CD4-positive, alpha-beta T cell treated with Interleukin-6 for 4 hours (primary cell): ENCODE results near the gene BLOC1S5.
"Not testable (repeated sequence)": the region's sequence is repeated elsewhere in the genome, so short reads cannot be mapped to it uniquely, and the experiment has no call there.

Source experiments
- DNase-seq: peaks from one replicate; pipeline ENCODE4 v3.0.0-alpha.2; 2020; ENCODE audit warnings: mixed read lengths

BLOC1S5 gene

GRCh38 chr6:7992002-7992815 lies 72.0 kb downstream of the BLOC1S5 start:
- DNase-seq: no peak

- no peak for DNase-seq
Observed at GRCh38 chr6:7991536-7991935, 72.7 kb downstream of the BLOC1S5 start.

DNA sequence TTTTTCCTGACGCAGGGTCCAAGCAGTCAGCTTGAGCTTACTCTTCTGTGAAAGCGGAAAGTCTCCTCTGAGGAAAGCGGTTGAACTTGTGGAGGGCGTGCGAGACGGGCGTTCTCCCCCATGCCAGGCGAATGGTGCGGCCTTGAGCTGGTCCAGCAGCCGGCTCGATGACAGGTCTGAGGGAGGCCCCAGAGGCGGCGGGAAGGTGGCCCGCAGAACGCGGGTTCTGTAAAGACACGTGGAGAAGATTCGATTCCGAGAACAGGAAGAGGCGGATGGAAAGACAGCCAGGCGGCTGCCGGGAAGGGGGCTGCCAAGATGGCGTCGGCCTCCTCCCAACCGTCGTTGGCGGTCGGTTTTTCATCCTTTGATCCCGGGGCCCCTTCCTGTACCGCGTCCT lies 78.0 kb downstream of the BLOC1S5 start:
- DNase-seq: no peak

DNA sequence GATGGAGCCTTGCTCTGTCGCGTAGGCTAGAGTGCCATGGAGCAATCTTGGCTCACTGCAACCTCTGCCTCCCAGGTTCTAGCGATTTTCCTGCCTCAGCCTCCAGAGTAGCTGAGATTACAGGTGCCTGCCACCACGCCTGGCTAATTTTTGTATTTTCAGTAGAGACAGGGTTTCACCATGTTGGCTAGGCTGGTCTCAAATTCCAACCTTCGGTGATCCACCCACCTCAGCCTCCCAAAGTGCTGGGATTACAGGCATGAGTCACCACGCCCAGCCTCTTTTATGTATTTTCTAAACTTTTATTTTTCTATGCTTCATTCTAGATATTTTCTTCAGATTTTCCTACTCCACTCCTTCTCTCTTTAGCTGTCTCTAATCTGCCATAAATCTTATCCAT lies 80.2 kb downstream of the BLOC1S5 start:
- DNase-seq: not testable (repeated sequence)

DNA sequence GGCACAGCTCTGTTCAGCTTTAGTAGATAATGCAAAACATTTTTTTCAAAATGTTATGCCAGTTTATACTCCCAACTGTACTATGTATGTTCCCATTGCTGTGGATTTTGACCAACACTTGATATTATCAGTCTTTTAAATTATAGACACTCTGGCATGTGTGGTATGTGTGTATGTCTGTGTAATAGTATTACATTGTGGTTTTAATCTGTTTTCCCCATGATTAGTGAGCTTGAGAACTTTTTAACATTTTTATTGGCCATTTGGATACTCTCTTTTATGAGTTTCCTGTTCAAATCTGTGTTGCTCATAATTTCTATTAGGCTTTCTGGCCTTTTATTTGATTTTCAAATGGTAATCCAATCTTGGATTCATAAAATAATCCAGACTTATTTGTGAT lies 84.4 kb downstream of the BLOC1S5 start:
- no peak for DNase-seq

- DNase-seq: no peak
Observed at GRCh38 chr6:7978736-7979135, 85.5 kb downstream of the BLOC1S5 start.

GRCh38 chr6:7976485-7977056 lies 87.6 kb downstream of the BLOC1S5 start:
- no peak for DNase-seq

DNA sequence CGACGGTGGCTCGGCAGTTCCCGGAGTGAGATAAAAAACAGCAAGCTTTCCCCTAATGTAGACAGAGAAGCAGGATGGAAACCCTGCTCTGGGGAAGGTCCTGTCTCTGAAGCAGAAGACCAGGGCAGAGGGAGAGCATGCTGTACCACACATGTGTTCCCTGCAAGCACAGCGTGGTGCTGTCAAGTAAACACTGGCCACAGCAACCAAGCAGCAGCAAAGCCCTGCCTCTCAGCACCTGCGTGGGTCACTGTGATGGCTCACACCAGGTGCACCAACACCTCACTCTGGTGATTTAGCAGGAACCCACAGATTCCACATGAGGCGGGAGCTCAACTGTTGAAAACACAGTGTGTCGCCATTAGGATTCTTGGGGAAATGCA lies 88.4 kb downstream of the BLOC1S5 start:
- DNase-seq: no peak

DNA sequence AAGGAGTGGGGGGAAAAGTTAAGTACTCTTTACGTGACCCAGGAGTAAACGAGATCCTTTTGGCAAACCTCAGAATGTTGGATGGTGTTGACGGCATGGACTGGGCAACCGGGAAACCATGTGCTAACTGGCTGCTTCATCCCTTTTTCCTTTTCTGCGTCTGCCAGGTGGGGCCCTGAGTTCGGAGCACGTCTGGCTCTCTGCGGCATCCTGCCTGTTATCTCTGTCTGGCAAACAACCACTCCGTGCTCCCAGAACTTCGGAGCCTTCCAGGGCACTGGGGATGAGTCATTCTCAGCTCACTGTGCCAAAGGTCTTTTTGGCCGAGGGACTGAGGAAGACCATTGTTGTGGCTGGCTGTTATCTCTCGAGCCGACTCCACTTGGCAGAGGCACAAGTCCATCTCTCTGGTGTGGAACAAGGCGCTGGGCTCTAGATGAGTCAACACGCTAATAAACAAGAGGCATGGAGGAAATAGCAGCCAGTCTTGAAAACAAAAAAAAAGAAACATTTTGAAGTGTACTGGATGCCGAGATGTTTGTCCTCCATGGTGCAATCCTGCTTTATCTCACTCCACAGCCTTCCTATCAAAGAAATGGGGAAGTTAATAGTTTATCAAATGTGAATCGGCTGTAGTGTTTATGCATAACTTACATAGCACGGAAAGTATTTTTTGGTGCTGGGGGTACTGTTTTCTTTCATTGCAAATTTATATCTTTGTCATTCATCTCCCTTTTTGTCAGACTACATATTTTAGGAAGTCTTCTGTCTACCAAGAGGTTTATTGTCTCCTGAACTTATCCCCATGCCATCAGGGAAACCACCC lies 89.0 kb downstream of the BLOC1S5 start:
- DNase-seq: no peak

DNA sequence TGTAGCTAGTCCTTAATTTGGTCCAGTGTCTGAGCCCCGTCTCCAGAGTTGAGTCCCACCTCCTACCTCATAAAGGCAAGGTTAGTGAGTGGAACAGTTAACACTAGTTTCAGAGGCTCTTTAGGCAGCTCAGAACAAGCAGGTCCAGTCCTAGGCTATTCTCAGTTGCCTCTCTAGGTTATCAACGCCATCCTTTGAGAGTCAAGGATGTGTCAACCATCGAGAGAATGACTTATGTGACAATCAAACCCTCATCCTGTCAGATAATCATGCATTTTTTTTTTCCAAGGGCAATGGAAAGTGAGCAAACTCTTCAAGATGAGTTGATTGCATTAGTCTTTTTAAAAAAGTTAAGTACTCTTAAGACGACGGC lies 89.6 kb downstream of the BLOC1S5 start:
- no peak for DNase-seq

GRCh38 chr6:7973584-7973983 lies 90.6 kb downstream of the BLOC1S5 start:
- no peak for DNase-seq

DNA sequence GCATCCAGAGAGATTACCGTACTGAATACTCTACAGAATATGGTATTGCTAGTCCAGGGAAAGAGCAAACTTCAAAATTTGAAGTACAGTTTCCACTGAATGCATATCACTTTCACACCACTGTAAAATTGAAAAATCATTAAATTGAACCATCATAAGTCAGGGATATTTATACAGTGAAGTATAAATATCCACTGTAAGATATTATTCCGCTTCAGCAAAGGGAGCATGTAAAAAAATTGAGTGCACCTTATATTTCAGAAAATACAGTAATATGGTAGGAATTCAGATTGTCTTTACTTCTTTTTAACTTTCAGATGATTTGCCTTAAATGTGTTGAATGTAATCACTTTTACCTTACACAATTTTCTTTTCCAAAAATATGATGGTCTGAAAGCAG lies 92.7 kb downstream of the BLOC1S5 start:
- DNase-seq: no peak

DNA sequence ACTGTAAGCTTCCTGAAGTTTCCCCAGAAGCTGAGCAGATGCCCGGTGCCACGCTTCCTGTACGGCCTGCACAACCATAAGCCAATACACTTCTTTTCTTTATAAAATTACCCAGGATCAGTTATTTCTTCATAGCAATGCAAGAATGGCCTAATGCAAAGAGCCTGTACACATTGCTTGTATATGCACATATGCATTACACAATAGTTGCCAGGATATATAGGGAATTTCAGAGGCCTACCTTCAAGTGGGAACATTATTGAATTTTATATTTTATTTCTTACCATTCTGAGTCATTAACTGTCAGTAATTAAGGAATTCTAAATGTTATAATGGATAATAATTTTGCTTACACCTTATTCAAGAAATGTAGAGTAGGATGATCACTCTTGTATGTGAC lies 93.6 kb downstream of the BLOC1S5 start:
- no peak for DNase-seq
